ENCODE results near the gene PARVB.

PARVB gene

GRCh38 chr22:44075670-44076069, 51.6 kb downstream of the PARVB start:
- DNase-seq (ENCODE audit: low read depth) = no peak
- TF ChIP-seq, protein P1, sequence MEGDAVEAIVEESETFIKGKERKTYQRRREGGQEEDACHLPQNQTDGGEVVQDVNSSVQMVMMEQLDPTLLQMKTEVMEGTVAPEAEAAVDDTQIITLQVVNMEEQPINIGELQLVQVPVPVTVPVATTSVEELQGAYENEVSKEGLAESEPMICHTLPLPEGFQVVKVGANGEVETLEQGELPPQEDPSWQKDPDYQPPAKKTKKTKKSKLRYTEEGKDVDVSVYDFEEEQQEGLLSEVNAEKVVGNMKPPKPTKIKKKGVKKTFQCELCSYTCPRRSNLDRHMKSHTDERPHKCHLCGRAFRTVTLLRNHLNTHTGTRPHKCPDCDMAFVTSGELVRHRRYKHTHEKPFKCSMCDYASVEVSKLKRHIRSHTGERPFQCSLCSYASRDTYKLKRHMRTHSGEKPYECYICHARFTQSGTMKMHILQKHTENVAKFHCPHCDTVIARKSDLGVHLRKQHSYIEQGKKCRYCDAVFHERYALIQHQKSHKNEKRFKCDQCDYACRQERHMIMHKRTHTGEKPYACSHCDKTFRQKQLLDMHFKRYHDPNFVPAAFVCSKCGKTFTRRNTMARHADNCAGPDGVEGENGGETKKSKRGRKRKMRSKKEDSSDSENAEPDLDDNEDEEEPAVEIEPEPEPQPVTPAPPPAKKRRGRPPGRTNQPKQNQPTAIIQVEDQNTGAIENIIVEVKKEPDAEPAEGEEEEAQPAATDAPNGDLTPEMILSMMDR (IDR thresholded peaks at IDR 0.05; ENCODE audit: insufficient read depth, low read depth, low read length, missing control alignments) = no peak

GRCh38 chr22:44076825-44077224, 52.7 kb downstream of the PARVB start:
- H3K4me3 ChIP-seq (ENCODE audit: low read depth, low read length) = no peak overlapping the region
- TF ChIP-seq, protein P1 (IDR thresholded peaks at IDR 0.05; ENCODE audit: insufficient read depth, low read depth, low read length, missing control alignments) = no peak
- DNase-seq (ENCODE audit: low read depth) = no peak

More at GRCh38 chr22:44075670-44076069, 51.6 kb downstream of the PARVB start:
- no peak overlapping the region for H3K4me3 ChIP-seq (ENCODE audit: low read depth, low read length)

GRCh38 chr22:44080936-44081861, 57.1 kb downstream of the PARVB start:
- TF ChIP-seq, protein P1 (IDR thresholded peaks at IDR 0.05; ENCODE audit: insufficient read depth, low read depth, low read length, missing control alignments) = peak; percentile 92
- no peak overlapping the region for H3K4me3 ChIP-seq (ENCODE audit: low read depth, low read length)
- DNase-seq (ENCODE audit: low read depth) = peak; percentile 80

GRCh38 chr22:44082801-44083200, 58.7 kb downstream of the PARVB start:
- no peak overlapping the region for H3K4me3 ChIP-seq (ENCODE audit: low read depth, low read length)
- TF ChIP-seq, protein P1 (IDR thresholded peaks at IDR 0.05; ENCODE audit: insufficient read depth, low read depth, low read length, missing control alignments) = no peak
- DNase-seq (ENCODE audit: low read depth) = no peak

GRCh38 chr22:44084044-44084772, 60.1 kb downstream of the PARVB start:
- TF ChIP-seq, protein P1 (IDR thresholded peaks at IDR 0.05; ENCODE audit: insufficient read depth, low read depth, low read length, missing control alignments) = no peak
- DNase-seq (ENCODE audit: low read depth) = no peak
- no peak overlapping the region for H3K4me3 ChIP-seq (ENCODE audit: low read depth, low read length)

DNA sequence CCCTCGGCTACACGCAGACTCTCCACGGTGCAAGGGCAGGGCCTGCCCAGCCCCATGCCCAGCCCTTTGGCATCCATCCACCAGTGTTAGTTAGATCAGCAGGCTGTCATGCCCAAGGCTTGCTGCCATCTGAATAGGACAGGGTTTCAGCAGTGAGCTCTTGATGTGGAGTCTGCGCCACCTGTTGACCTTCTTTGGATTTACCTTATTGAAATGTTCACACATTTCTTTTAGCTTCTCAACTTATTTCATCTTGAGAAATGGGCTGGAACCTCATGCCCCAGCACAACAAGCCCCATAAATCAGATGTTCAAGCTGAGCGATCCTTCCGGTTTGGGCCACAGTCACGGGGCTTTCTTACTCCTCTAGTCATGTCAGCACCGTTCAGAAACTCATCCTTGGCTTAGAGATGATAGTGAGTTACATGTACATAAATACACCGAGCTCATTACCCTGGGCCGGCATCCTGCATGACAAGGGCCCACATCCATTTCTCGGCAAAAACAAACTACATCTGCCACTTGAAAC, 61.7 kb downstream of the PARVB start:
- no peak overlapping the region for H3K4me3 ChIP-seq (ENCODE audit: low read depth, low read length)
- TF ChIP-seq, protein P1 (IDR thresholded peaks at IDR 0.05; ENCODE audit: insufficient read depth, low read depth, low read length, missing control alignments) = peak; percentile 55
- peak; percentile 80 for DNase-seq (ENCODE audit: low read depth)

Measured in GM12865 (cell line).